ENCODE data around the gene PRPS1. TPM values are rescaled to one million over a fixed set of nuclear protein-coding genes. Genes with fewer than 3 reads are reported as not detected.
A peak's percentile ranks its signal among the peaks of the same experiment; 100 is the strongest.

PRPS1 gene
- total and polyA plus RNA-seq, 2 donors (not counting 1 experiment from before 2014, with no cell fraction given): 17.0 to 104 TPM

DNA sequence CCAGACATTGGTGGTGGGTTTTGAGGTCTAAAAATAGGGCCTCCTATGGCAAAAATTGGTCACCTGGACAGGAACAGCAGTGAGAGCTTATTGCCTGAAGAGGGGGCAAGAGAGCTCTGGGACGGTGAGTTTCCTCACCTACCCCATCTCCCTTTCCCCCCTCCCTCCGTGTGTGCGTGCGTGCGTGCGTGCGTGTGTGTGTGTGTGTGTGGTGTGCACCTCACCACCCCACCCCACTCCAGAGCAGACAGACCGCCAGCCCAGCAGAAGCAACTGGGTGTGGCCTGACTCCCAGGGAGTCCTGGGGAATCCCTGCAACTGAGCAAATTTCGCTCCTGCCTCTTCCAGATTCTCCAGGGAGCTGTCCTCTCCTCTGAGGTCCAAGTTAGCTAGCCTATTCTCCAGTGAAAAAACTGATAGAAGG is 44.7 kb downstream of the PRPS1 start:
- Histone ChIP-seq H3K36me3 (ENCODE audit: control insufficient read depth, insufficient read depth, low read length) (no peaks in the 10 kb centered on the region), H3K4me2 (ENCODE audit: extremely low read depth, insufficient read depth, low read length) (no peak overlapping the region), H3K4me3 (replicated peaks in 1 of 4; ENCODE audit: control extremely low read depth in 1 of 4, insufficient read depth in 1 of 4, low read depth in 3 of 4, low read length in 4 of 4) (no peak overlapping the region), H4K20me1 (ENCODE audit: control insufficient read depth, extremely low read depth, insufficient read depth, low read length) (no peaks in the 10 kb centered on the region), H3K4me1 (ENCODE audit: control insufficient read depth, extremely low read depth, insufficient read depth, low read length) (peaks cover 11% of the 10 kb centered on the region), H3K9me3 (ENCODE audit: control insufficient read depth, insufficient read depth, low read depth, low read length) (no peaks in the 10 kb centered on the region), H3K27ac (ENCODE audit: insufficient read depth, low read length) (no peak overlapping the region), H3K27me3 (ENCODE audit: control insufficient read depth, insufficient read depth, low read length) (no peaks in the 10 kb centered on the region), H3K9ac (ENCODE audit: insufficient read depth, low read length) (no peak overlapping the region), H2AFZ (ENCODE audit: low read length) (no peak overlapping the region), H3K79me2 (ENCODE audit: control insufficient read depth, insufficient read depth, low read length) (no peaks in the 10 kb centered on the region)
- peak; percentile 70 to 83 for DNase-seq (ENCODE audit: low read depth in 2 of 2)
- TF ChIP-seq, protein P1, sequence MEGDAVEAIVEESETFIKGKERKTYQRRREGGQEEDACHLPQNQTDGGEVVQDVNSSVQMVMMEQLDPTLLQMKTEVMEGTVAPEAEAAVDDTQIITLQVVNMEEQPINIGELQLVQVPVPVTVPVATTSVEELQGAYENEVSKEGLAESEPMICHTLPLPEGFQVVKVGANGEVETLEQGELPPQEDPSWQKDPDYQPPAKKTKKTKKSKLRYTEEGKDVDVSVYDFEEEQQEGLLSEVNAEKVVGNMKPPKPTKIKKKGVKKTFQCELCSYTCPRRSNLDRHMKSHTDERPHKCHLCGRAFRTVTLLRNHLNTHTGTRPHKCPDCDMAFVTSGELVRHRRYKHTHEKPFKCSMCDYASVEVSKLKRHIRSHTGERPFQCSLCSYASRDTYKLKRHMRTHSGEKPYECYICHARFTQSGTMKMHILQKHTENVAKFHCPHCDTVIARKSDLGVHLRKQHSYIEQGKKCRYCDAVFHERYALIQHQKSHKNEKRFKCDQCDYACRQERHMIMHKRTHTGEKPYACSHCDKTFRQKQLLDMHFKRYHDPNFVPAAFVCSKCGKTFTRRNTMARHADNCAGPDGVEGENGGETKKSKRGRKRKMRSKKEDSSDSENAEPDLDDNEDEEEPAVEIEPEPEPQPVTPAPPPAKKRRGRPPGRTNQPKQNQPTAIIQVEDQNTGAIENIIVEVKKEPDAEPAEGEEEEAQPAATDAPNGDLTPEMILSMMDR (conservative IDR thresholded peaks at IDR 0.05 in 1 of 2, IDR thresholded peaks at IDR 0.05 in 1 of 2; ENCODE audit: low read depth in 1 of 2, low read length in 2 of 2): peak; percentile 55 to 65
- no peak for TF ChIP-seq EZH2 (IDR thresholded peaks at IDR 0.05; ENCODE audit: low read length, missing control alignments)

DNA sequence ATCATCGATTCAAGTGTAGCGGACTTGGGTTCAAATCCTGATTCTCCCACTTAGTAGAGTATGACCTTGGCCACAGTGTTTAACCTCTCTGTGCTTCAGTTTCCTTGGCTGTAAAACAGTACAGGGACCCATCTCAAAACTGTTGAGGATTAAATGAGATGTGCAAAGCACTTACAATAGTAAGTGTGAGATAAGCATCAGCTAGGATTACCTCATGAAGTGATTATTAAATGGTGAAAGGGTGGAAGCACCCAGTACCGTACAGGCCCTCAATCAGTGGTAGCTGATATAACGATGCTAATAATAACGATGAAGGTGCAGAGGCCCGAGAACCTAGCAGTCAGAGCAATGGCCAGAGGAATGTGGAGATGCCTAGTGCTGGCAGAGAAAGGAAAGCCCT is 45.1 kb downstream of the PRPS1 start:
- no peaks in the 10 kb centered on the region for H4K20me1 ChIP-seq (ENCODE audit: control insufficient read depth, extremely low read depth, insufficient read depth, low read length)
- H3K79me2 ChIP-seq (ENCODE audit: control insufficient read depth, insufficient read depth, low read length): no peaks in the 10 kb centered on the region
- H3K4me3 ChIP-seq (replicated peaks in 1 of 4; ENCODE audit: control extremely low read depth in 1 of 4, insufficient read depth in 1 of 4, low read depth in 3 of 4, low read length in 4 of 4): no peak overlapping the region
- no peaks in the 10 kb centered on the region for H3K9me3 ChIP-seq (ENCODE audit: control insufficient read depth, insufficient read depth, low read depth, low read length)
- TF ChIP-seq, protein P1 (conservative IDR thresholded peaks at IDR 0.05 in 1 of 2, IDR thresholded peaks at IDR 0.05 in 1 of 2; ENCODE audit: low read depth in 1 of 2, low read length in 2 of 2): no peak
- no peak for TF ChIP-seq EZH2 (IDR thresholded peaks at IDR 0.05; ENCODE audit: low read length, missing control alignments)
- H3K4me2 ChIP-seq (ENCODE audit: extremely low read depth, insufficient read depth, low read length): no peak overlapping the region
- no peak overlapping the region for H3K27ac ChIP-seq (ENCODE audit: insufficient read depth, low read length)
- DNase-seq (ENCODE audit: low read depth in 2 of 2): no peak
- no peak overlapping the region for H3K9ac ChIP-seq (ENCODE audit: insufficient read depth, low read length)
- no peaks in the 10 kb centered on the region for H3K36me3 ChIP-seq (ENCODE audit: control insufficient read depth, insufficient read depth, low read length)
- H2AFZ ChIP-seq (ENCODE audit: low read length): no peak overlapping the region
- no peaks in the 10 kb centered on the region for H3K27me3 ChIP-seq (ENCODE audit: control insufficient read depth, insufficient read depth, low read length)
- H3K4me1 ChIP-seq (ENCODE audit: control insufficient read depth, extremely low read depth, insufficient read depth, low read length): peaks cover 11% of the 10 kb centered on the region

DNA sequence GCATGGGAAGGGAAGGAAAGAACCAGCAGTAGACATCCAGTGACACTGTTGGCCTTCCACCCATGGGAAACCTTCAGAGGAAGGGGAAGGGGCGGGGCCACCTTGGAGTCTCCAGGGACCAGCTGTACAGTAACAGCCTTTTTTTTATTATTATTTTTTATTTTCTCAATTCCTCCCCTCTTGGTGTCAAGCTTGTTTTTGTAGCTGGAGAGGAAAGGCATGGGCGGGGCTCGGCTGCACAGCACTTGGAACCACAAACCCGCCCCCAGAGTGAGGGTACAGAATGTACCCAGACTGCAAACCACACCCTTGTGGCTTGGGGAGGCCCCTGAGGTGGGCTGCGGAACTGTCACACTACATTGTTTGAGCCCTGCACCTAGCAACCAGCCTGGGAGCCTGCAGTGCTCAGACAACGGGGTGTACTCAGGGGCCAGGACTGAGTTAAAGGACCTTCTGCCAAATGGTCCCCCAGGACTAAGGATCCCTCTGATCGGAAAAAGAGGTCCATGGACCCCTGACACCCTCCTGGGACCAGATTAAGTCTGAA is 45.7 kb downstream of the PRPS1 start:
- Histone ChIP-seq H3K9me3 (ENCODE audit: control insufficient read depth, insufficient read depth, low read depth, low read length) (no peaks in the 10 kb centered on the region), H3K4me1 (ENCODE audit: control insufficient read depth, extremely low read depth, insufficient read depth, low read length) (peaks cover 11% of the 10 kb centered on the region), H3K36me3 (ENCODE audit: control insufficient read depth, insufficient read depth, low read length) (no peaks in the 10 kb centered on the region), H3K4me3 (replicated peaks in 1 of 4; ENCODE audit: control extremely low read depth in 1 of 4, insufficient read depth in 1 of 4, low read depth in 3 of 4, low read length in 4 of 4) (peak overlapping the region in 1 of 4 experiments; percentile 90), H3K79me2 (ENCODE audit: control insufficient read depth, insufficient read depth, low read length) (no peaks in the 10 kb centered on the region), H2AFZ (ENCODE audit: low read length) (no peak overlapping the region), H4K20me1 (ENCODE audit: control insufficient read depth, extremely low read depth, insufficient read depth, low read length) (no peaks in the 10 kb centered on the region), H3K27me3 (ENCODE audit: control insufficient read depth, insufficient read depth, low read length) (no peaks in the 10 kb centered on the region), H3K27ac (ENCODE audit: insufficient read depth, low read length) (peak overlapping the region; percentile 43), H3K4me2 (ENCODE audit: extremely low read depth, insufficient read depth, low read length) (no peak overlapping the region), H3K9ac (ENCODE audit: insufficient read depth, low read length) (no peak overlapping the region)
- peak in 1 of 2 donors; percentile 94 for DNase-seq (ENCODE audit: low read depth in 2 of 2)
- no peak for TF ChIP-seq EZH2 (IDR thresholded peaks at IDR 0.05; ENCODE audit: low read length, missing control alignments)
- TF ChIP-seq, protein P1 (conservative IDR thresholded peaks at IDR 0.05 in 1 of 2, IDR thresholded peaks at IDR 0.05 in 1 of 2; ENCODE audit: low read depth in 1 of 2, low read length in 2 of 2): no peak

All from fibroblast of lung (primary cell).